ENCODE results near the gene UGT1A3. TPM values are rescaled to one million over a fixed set of nuclear protein-coding genes. Genes with fewer than 3 reads are reported as not detected.

The UGT1A3 gene
- total RNA-seq, 4 donors from 2014 or later: 0.67 to 1.0 TPM; not detected in 2

DNA sequence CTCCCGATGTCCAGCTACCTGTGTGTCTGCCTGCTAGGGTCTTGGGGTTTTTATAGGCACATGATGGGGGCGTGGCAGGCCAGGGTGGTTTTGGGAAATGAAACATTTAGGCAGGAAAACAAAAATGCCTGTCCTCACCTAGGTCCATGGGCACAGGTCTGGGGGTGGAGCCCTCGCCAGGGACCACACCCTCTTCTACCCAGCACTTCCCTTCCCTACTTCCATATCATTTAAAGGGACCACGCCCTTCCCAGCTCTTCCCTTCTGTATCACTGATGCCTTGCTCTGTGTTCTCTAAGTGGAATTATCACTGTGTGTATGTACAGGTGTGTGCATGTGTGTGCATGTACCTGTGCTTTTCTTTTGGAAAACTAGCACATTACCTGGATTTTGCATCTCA is 37.6 kb downstream of the UGT1A3 start:
- Histone ChIP-seq H3K36me3 (no peaks in the 10 kb centered on the region), H3K27me3 (no peaks in the 10 kb centered on the region), H3K4me3 (replicated peaks in 1 of 3) (no peak overlapping the region), H3K27ac (no peak overlapping the region), H3K4me1 (no peaks in the 10 kb centered on the region), H3K9me3 (no peaks in the 10 kb centered on the region)
- intact Hi-C loops (cut with DNase I): no loop called here
- TF ChIP-seq, protein P1, sequence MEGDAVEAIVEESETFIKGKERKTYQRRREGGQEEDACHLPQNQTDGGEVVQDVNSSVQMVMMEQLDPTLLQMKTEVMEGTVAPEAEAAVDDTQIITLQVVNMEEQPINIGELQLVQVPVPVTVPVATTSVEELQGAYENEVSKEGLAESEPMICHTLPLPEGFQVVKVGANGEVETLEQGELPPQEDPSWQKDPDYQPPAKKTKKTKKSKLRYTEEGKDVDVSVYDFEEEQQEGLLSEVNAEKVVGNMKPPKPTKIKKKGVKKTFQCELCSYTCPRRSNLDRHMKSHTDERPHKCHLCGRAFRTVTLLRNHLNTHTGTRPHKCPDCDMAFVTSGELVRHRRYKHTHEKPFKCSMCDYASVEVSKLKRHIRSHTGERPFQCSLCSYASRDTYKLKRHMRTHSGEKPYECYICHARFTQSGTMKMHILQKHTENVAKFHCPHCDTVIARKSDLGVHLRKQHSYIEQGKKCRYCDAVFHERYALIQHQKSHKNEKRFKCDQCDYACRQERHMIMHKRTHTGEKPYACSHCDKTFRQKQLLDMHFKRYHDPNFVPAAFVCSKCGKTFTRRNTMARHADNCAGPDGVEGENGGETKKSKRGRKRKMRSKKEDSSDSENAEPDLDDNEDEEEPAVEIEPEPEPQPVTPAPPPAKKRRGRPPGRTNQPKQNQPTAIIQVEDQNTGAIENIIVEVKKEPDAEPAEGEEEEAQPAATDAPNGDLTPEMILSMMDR (IDR thresholded peaks at IDR 0.05): no peak
- no peak for TF ChIP-seq POLR2A (IDR thresholded peaks at IDR 0.05)
- no peak for DNase-seq
- WGBS, 2 donors: 84 to 89% methylated on average over 4 of the region's 4 CpGs

DNA sequence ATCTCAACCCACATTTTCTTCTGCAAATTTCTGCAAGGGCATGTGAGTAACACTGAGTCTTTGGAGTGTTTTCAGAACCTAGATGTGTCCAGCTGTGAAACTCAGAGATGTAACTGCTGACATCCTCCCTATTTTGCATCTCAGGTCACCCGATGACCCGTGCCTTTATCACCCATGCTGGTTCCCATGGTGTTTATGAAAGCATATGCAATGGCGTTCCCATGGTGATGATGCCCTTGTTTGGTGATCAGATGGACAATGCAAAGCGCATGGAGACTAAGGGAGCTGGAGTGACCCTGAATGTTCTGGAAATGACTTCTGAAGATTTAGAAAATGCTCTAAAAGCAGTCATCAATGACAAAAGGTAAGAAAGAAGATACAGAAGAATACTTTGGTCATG is 39.2 kb downstream of the UGT1A3 start:
- no peaks in the 10 kb centered on the region for H3K36me3 ChIP-seq
- TF ChIP-seq, protein P1 (IDR thresholded peaks at IDR 0.05): no peak
- TF ChIP-seq POLR2A (IDR thresholded peaks at IDR 0.05): no peak
- no peak overlapping the region for H3K4me3 ChIP-seq (replicated peaks in 1 of 3)
- no peak overlapping the region for H3K27ac ChIP-seq
- WGBS, 2 donors: 81 to 85% methylated on average over 4 of the region's 4 CpGs
- intact Hi-C loops (cut with DNase I): no loop called here
- H3K9me3 ChIP-seq: no peaks in the 10 kb centered on the region
- no peaks in the 10 kb centered on the region for H3K4me1 ChIP-seq
- H3K27me3 ChIP-seq: no peaks in the 10 kb centered on the region
- no peak for DNase-seq

DNA sequence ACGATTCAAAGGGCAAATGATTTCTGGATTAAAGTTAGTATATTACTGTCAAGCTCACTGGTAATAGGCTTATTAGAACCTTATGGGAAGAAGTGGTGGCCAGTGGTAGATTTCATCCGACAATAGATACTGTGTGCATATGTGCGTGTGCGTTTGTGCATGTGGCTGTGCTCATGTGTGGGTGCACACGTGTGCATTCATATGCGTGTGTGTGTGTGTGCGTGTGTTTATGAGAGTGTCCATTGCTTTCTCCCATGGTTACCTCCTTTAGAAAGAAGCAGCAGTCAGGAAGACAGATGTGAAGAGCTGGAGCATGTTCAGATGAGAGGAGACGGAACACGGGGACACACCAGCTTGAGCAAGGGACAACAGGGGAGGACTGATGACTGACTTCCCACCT is 40.4 kb downstream of the UGT1A3 start:
- intact Hi-C loops (cut with DNase I): no loop called here
- H3K27ac ChIP-seq: no peak overlapping the region
- no peak for TF ChIP-seq POLR2A (IDR thresholded peaks at IDR 0.05)
- TF ChIP-seq, protein P1 (IDR thresholded peaks at IDR 0.05): no peak
- no peak overlapping the region for H3K4me3 ChIP-seq (replicated peaks in 1 of 3)
- DNase-seq: no peak
- WGBS, 2 donors: 91 to 94% methylated on average over 9 of the region's 9 CpGs
- H3K36me3 ChIP-seq: no peaks in the 10 kb centered on the region
- no peaks in the 10 kb centered on the region for H3K4me1 ChIP-seq
- H3K27me3 ChIP-seq: no peaks in the 10 kb centered on the region
- H3K9me3 ChIP-seq: no peaks in the 10 kb centered on the region

DNA sequence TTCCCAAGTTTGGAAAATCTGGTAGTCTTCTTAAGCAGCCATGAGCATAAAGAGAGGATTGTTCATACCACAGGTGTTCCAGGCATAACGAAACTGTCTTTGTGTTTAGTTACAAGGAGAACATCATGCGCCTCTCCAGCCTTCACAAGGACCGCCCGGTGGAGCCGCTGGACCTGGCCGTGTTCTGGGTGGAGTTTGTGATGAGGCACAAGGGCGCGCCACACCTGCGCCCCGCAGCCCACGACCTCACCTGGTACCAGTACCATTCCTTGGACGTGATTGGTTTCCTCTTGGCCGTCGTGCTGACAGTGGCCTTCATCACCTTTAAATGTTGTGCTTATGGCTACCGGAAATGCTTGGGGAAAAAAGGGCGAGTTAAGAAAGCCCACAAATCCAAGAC is 43.3 kb downstream of the UGT1A3 start:
- no peak for TF ChIP-seq POLR2A (IDR thresholded peaks at IDR 0.05)
- TF ChIP-seq, protein P1 (IDR thresholded peaks at IDR 0.05): no peak
- intact Hi-C loops (cut with DNase I): no loop called here
- Histone ChIP-seq H3K4me3 (replicated peaks in 1 of 3) (no peak overlapping the region), H3K27me3 (no peaks in the 10 kb centered on the region), H3K4me1 (no peaks in the 10 kb centered on the region), H3K27ac (no peak overlapping the region), H3K9me3 (no peaks in the 10 kb centered on the region), H3K36me3 (no peaks in the 10 kb centered on the region)
- DNase-seq: no peak
- WGBS, 2 donors: 92 to 94% methylated on average over 16 of the region's 16 CpGs

DNA sequence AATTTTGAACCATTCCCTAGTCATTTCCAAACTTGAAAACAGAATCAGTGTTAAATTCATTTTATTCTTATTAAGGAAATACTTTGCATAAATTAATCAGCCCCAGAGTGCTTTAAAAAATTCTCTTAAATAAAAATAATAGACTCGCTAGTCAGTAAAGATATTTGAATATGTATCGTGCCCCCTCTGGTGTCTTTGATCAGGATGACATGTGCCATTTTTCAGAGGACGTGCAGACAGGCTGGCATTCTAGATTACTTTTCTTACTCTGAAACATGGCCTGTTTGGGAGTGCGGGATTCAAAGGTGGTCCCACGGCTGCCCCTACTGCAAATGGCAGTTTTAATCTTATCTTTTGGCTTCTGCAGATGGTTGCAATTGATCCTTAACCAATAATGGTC is 43.7 kb downstream of the UGT1A3 start:
- Histone ChIP-seq H3K4me1 (no peaks in the 10 kb centered on the region), H3K36me3 (no peaks in the 10 kb centered on the region), H3K4me3 (replicated peaks in 1 of 3) (no peak overlapping the region), H3K9me3 (no peaks in the 10 kb centered on the region), H3K27ac (no peak overlapping the region), H3K27me3 (no peaks in the 10 kb centered on the region)
- no peak for DNase-seq
- intact Hi-C loops (cut with DNase I): no loop called here
- 74 to 75% methylated on average over 5 of the region's 5 CpGs for WGBS, 2 donors
- no peak for TF ChIP-seq POLR2A (IDR thresholded peaks at IDR 0.05)
- TF ChIP-seq, protein P1 (IDR thresholded peaks at IDR 0.05): no peak

Measured in thyroid gland (tissue), 4 donors.